ENCODE results near the gene APP.

Gene APP

DNA sequence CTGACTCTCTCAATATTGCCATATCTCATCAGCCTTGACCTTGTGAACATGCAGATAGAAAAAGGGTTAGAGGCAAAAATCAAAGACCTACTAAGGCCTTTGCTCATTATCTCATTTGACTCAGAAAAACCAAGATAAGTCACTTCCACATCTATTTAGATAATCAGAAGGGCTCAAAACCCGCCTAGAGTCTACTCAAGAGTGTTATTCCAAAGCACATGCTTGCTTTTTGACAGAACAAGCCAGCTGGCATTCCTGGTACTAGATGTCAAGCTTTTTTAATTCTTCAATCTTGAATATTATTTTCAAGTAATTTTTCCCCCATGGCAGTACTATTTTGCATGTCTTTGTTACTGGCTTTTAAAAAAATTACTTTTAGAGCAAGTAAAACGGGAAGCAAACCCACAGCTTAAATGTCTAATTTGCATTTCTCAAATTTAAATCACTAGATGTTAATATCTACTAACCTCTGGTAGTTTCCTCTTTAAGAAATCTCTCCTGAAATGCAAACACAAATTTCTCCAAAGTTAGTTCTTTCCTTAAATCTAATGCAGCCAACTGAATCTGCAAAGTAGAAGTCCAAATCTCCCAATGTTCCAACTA lies 51.5 kb downstream of the APP start:
- no peak for DNase-seq (ENCODE audit: low read depth in 1 of 2, low spot score in 1 of 2)
- Histone ChIP-seq H3K27me3 (ENCODE audit: insufficient read depth, poor library complexity, severe bottlenecking) (no peaks in the 10 kb centered on the region), H3K27ac (replicated peaks) (no peak overlapping the region), H3K4me3 (replicated peaks; ENCODE audit: insufficient read depth, low read length) (no peak overlapping the region)
- TF ChIP-seq SPI1 (IDR thresholded peaks at IDR 0.05; ENCODE audit: borderline replicate concordance, low read depth), result no peak
- no peak for TF ChIP-seq POLR2AphosphoS5 (IDR thresholded peaks at IDR 0.05; ENCODE audit: low read depth)
- TF ChIP-seq REST (IDR thresholded peaks at IDR 0.05; ENCODE audit: insufficient replicate concordance, low read depth), result no peak
- no peak for TF ChIP-seq GABPA (IDR thresholded peaks at IDR 0.05; ENCODE audit: low read depth)
- TF ChIP-seq CTCF (IDR thresholded peaks at IDR 0.05; ENCODE audit: insufficient read depth, low read length), result no peak

- Histone ChIP-seq H3K27ac (replicated peaks) (no peak overlapping the region), H3K27me3 (ENCODE audit: insufficient read depth, poor library complexity, severe bottlenecking) (no peaks in the 10 kb centered on the region), H3K4me3 (replicated peaks; ENCODE audit: insufficient read depth, low read length) (no peak overlapping the region)
- no peak for TF ChIP-seq SPI1 (IDR thresholded peaks at IDR 0.05; ENCODE audit: borderline replicate concordance, low read depth)
- TF ChIP-seq POLR2AphosphoS5 (IDR thresholded peaks at IDR 0.05; ENCODE audit: low read depth), result no peak
- TF ChIP-seq CTCF (IDR thresholded peaks at IDR 0.05; ENCODE audit: insufficient read depth, low read length), result no peak
- TF ChIP-seq REST (IDR thresholded peaks at IDR 0.05; ENCODE audit: insufficient replicate concordance, low read depth), result no peak
- no peak for TF ChIP-seq GABPA (IDR thresholded peaks at IDR 0.05; ENCODE audit: low read depth)
- no peak for DNase-seq (ENCODE audit: low read depth in 1 of 2, low spot score in 1 of 2)
Observed at GRCh38 chr21:26117972-26118367, 52.6 kb downstream of the APP start.

- TF ChIP-seq CTCF (IDR thresholded peaks at IDR 0.05; ENCODE audit: insufficient read depth, low read length) (no peak), GABPA (IDR thresholded peaks at IDR 0.05; ENCODE audit: low read depth) (no peak), REST (IDR thresholded peaks at IDR 0.05; ENCODE audit: insufficient replicate concordance, low read depth) (no peak)
Observed at GRCh38 chr21:26117324-26117971, 53.1 kb downstream of the APP start.

More at GRCh38 chr21:26117324-26117971, 53.1 kb downstream of the APP start:
- H3K27ac ChIP-seq (replicated peaks), result no peak overlapping the region
- no peak for DNase-seq (ENCODE audit: low read depth in 1 of 2, low spot score in 1 of 2)
- H3K4me3 ChIP-seq (replicated peaks; ENCODE audit: insufficient read depth, low read length), result no peak overlapping the region
- no peaks in the 10 kb centered on the region for H3K27me3 ChIP-seq (ENCODE audit: insufficient read depth, poor library complexity, severe bottlenecking)
